CD4-positive, alpha-beta T cell treated with Interleukin-1 beta for 1 hour (primary cell): ENCODE data around the gene GLCE.
"Not testable (repeated sequence)": the region's sequence is repeated elsewhere in the genome, so short reads cannot be mapped to it uniquely, and the experiment has no call there.

Source experiments
- DNase-seq, 2 donors: peaks; one replicate each; pipeline ENCODE4 v3.0.0-alpha.2; 2020 to 2022

Gene GLCE

GRCh38 chr15:69138963-69139362 is 21.5 kb upstream of the GLCE start:
- no peak for DNase-seq

GRCh38 chr15:69140306-69140705 is 20.1 kb upstream of the GLCE start:
- no peak for DNase-seq

GRCh38 chr15:69141286-69141701 is 19.1 kb upstream of the GLCE start:
- no peak for DNase-seq

GRCh38 chr15:69141833-69142232 is 18.6 kb upstream of the GLCE start:
- DNase-seq = no peak

- DNase-seq = no peak
These were observed 16.5 kb upstream of the GLCE start for GRCh38 chr15:69143756-69144436.

GRCh38 chr15:69144530-69144929 is 15.9 kb upstream of the GLCE start:
- no peak for DNase-seq

GRCh38 chr15:69145149-69145693 is 15.2 kb upstream of the GLCE start:
- DNase-seq = no peak

- DNase-seq = no peak
These were observed 14.5 kb upstream of the GLCE start for GRCh38 chr15:69145694-69146492.

- DNase-seq = no peak
These were observed 13.6 kb upstream of the GLCE start for GRCh38 chr15:69146724-69147435.

GRCh38 chr15:69148465-69148864 is 12.0 kb upstream of the GLCE start:
- no peak for DNase-seq

- no peak for DNase-seq
These were observed 11.3 kb upstream of the GLCE start for GRCh38 chr15:69149163-69149562.

GRCh38 chr15:69149803-69150202 is 10.6 kb upstream of the GLCE start:
- DNase-seq = no peak

- DNase-seq = no peak
These were observed 10.1 kb upstream of the GLCE start for GRCh38 chr15:69150336-69150735.

- DNase-seq = no peak
These were observed 9.6 kb upstream of the GLCE start for GRCh38 chr15:69150841-69151240.

GRCh38 chr15:69153046-69153445 is 7.4 kb upstream of the GLCE start:
- DNase-seq = no peak

GRCh38 chr15:69153587-69153986 is 6.8 kb upstream of the GLCE start:
- DNase-seq = not testable (repeated sequence)

- no peak for DNase-seq
These were observed 6.4 kb upstream of the GLCE start for GRCh38 chr15:69154078-69154477.

GRCh38 chr15:69154684-69155083 is 5.8 kb upstream of the GLCE start:
- DNase-seq = no peak

GRCh38 chr15:69156736-69157381 is 3.6 kb upstream of the GLCE start:
- no peak for DNase-seq

- DNase-seq = no peak
These were observed 2.1 kb upstream of the GLCE start for GRCh38 chr15:69158201-69158842.

GRCh38 chr15:69158843-69159240 is 1.6 kb upstream of the GLCE start:
- no peak for DNase-seq

- DNase-seq = no peak
These were observed 662 bp upstream of the GLCE start for GRCh38 chr15:69159805-69160140.
